SKM-1 treated with dmso at 0.1 percent for 144 hours (cell line): Measurements from ENCODE around the gene ZKSCAN8.
A peak's percentile ranks its signal among the peaks of the same experiment; 100 is the strongest.
"Not testable (repeated sequence)": the region's sequence is repeated elsewhere in the genome, so short reads cannot be mapped to it uniquely, and the experiment has no call there.

ENCODE experiments used
- DNase-seq: peaks from one replicate; lab custom pipeline; 2025; ENCODE audit not compliant: unreplicated experiment; lab: John Stamatoyannopoulos, UW

ZKSCAN8 gene

GRCh38 chr6:28141500-28142329 is at the start of gene ZKSCAN8:
Gene ZKSCAN8 (plus strand): TSS chr6:28141883. CDS start chr6:28148408, 6,525 bp downstream.
- peak; percentile 76 for DNase-seq

- not testable (repeated sequence) for DNase-seq
Observed at GRCh38 chr6:28102222-28102621, 39.5 kb upstream of the ZKSCAN8 start.

GRCh38 chr6:28102699-28103098 is 39.0 kb upstream of the ZKSCAN8 start:
- DNase-seq: not testable (repeated sequence)

DNA sequence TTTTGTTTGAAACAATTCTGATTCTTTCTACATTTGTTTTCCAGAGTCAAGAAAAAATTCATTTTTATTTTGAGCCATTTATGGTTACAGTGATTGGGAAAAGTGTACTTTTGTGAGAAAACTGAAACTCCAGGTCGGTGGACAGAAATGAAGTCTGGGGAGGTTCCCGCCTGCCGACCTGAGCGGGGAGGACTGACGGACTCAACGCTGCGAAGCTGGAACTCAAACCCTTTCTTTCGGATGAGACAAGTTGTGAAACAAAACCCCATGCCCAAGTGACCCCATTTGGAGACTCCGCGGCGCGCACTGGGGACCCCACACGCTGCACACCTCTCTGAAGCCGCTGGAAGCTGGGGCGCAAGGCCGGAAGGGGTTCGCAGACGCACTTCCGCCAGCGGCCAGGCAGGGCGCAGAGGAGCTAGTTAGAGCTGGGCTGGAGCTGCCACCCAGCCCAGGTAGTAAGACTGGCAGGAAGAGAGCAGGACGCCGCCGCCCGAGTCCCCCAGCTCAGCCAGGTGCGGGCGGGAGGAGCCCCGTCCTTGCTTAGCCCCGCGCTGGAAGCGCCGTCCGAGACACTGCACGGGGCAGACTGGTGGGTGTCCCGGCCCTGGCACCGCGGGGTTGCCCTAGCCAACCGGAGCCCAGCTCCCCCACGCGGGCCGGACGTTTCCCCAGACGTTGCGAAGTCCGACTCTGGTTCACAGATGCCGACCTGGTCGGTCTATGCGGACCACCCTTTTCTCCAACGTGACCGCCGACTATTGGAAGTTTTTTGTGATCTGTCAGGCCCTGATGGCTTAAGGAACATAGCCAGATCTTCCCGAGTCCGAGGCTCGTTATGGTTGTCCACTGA is 37.1 kb upstream of the ZKSCAN8 start:
- DNase-seq: peak; percentile 78

DNA sequence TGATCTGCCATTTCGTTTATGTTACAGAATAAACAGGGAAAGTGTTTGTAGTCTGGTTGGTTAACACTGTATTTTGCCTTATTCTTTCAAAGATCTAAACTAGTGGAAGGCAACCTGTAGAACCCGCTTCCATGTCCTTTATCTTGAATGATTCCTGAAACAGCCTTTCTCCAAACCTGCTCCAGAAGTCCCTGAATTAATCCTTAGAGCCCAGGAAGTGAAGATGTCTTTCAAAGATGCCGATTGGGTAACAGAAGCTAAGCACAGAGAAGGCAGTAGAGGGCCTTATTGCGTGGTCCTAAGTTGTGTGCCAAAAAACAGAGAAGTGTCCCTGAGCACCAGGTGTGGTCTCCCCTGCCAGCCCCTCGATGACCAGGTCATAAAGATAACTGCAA is 36.4 kb upstream of the ZKSCAN8 start:
- peak; percentile 42 for DNase-seq

GRCh38 chr6:28107506-28107905 is 34.2 kb upstream of the ZKSCAN8 start:
- DNase-seq: no peak

- DNase-seq: no peak
Observed at GRCh38 chr6:28111964-28112363, 29.7 kb upstream of the ZKSCAN8 start.

DNA sequence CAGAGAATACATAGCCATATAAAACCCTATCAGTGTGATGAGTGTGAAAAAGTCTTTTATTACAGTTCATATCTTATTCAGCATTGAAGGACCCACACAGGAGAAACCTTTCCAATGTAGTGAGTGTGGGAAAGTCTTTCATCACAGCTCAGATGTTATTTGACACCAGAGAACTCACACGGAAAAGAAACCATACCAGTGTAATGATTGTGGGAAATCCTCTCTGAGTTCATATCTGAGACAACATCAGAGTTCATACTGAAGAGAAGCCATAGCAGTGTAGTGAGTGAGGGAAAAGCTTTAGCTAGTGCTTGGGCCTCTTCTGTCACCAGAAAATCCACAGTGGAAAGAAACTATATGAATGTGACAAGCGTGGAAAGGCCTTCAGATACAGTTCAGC is 25.9 kb upstream of the ZKSCAN8 start:
- no peak for DNase-seq

DNA sequence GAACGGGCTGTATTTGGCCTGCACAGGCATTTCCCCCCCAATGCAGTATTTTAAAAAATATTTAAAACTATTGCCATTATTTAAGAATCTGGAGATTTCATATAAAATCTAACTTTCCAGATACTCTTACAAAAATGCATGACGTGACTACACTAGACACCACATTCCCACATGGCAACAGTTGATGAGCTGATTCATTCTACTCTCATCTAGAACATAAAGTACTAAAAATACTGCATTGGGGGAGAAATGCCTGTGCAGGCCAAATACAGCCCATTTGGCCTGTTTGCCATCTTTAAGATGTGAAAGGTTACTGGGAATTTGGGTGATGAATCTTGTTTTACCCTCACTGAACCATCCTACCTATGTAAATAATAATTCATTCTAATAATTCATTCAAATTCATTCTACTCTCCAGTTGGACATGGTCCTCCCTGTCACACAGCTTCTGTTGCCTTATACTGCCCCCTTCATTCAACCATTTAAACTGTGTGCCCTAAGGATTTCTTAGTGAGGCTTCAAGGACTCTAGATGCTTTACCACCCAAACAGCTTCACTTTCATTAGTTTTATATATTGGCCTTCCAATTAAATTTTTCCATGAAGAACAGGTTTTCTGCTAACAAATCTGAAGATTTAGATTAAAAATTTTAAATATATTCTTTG is 24.2 kb upstream of the ZKSCAN8 start:
- no peak for DNase-seq

DNA sequence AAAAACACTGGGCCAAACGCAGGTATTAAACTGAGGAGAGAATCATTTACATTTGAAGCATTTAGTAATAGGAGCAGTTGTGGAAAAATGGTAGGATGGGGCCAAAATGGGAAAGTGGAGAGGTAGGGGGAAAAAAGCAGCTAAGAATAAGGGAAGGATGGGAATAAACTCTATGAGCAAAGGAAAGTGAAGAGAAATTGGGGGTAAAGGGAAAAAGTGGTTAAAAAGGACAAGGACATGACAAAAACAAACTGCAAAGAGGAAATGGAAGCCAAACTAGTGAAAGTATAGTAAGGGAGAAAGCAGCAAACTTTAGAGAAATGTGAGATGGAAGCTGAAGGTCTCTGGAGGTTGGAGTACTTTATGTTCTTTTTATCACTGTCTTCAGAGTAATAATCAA is 23.5 kb upstream of the ZKSCAN8 start:
- no peak for DNase-seq

GRCh38 chr6:28121876-28122275 is 19.8 kb upstream of the ZKSCAN8 start:
- no peak for DNase-seq

DNA sequence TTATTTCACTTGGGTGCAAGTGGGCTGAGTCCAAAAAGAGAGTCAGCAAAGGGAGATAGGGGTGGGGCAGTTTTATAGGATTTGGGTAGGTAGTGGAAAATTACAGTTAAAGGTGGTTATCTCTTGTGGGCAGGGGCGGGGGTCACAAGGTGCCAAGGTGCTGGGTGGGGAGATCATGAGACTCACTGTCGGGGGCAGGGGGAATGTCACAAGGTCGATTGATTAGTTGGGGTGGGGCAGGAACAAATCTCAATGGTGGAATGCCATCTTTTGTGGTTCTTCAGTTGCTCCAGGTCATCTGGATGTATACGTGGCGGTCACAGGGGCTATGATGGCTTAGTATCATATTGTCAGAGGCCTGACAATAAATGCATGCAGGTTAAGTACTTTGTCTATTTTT is 19.4 kb upstream of the ZKSCAN8 start:
- DNase-seq: not testable (repeated sequence)

GRCh38 chr6:28124350-28124970 is 17.2 kb upstream of the ZKSCAN8 start, which contains the start of gene ZSCAN16:
Gene ZSCAN16 (plus strand): TSS chr6:28124609. CDS start chr6:28125444, 835 bp downstream.
- DNase-seq: peak; percentile 61

DNA sequence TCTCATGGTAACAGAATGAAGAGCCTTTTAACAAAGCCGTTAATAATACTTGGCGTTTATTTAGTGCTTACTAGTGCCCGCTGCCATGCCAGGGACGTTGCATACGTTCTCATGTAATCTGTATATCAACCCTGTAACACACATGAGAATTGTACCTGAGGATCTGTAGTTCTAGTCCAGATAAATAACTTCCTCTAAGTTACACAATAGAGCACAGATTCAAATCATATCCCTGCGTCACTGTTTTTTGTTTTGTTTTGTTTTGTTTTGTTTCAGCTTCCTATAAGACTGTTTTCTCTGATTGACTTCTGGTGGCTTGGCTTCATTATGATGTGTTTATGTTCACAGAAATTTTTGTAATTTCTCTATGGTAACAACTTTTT is 16.7 kb upstream of the ZKSCAN8 start:
- DNase-seq: no peak

DNA sequence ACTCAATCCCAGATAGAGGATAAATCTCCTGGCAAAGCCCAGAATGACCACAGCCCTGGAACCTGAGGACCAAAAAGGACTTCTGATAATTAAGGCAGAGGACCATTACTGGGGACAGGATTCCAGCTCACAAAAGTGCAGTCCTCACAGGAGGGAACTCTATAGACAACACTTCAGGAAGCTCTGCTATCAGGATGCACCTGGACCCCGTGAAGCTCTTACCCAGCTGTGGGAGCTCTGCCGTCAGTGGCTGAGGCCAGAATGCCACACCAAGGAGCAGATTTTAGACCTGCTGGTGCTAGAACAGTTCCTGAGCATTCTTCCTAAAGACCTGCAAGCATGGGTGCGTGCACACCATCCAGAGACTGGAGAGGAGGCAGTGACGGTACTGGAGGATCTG is 16.3 kb upstream of the ZKSCAN8 start:
- no peak for DNase-seq

- DNase-seq: peak; percentile 22
Observed at GRCh38 chr6:28134015-28134414, 7.7 kb upstream of the ZKSCAN8 start.

GRCh38 chr6:28134716-28135115 is 7.0 kb upstream of the ZKSCAN8 start:
- DNase-seq: no peak

DNA sequence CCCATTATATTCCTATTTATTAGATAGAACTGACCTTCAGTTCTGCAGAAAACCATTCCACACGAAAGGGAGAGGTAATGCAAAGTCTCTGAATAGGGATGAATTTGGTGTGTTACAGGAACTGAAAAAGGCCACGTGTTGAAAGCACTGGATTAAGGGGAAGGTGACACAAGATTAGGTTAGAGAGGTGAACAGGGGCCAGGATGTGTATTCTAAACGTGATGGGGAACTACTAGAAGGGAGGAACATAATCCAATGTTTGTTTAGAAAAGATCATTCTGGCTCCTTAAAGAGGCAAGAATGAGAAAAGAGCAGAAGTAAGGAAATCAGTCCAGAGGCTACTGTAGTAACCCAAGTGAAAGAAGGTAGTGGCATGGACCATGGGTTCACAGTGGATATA is 6.3 kb upstream of the ZKSCAN8 start:
- DNase-seq: peak; percentile 5

- DNase-seq: peak; percentile 83
Observed at GRCh38 chr6:28136585-28137504, 4.8 kb upstream of the ZKSCAN8 start.

GRCh38 chr6:28137505-28137981 is 4.1 kb upstream of the ZKSCAN8 start:
- peak; percentile 36 for DNase-seq
